ENCODE results near the gene NUDT1.
A peak's percentile ranks its signal among the peaks of the same experiment; 100 is the strongest.
"Not testable (repeated sequence)": the region's sequence is repeated elsewhere in the genome, so short reads cannot be mapped to it uniquely, and the experiment has no call there.

NUDT1 gene

GRCh38 chr7:2261611-2262010 lies 19.6 kb downstream of the NUDT1 start:
- Histone ChIP-seq H3K4me1 (ENCODE audit: insufficient read depth, low read length) (no peaks in the 10 kb centered on the region), H3K9ac (ENCODE audit: low read depth, low read length) (no peak overlapping the region), H3K9me3 (ENCODE audit: insufficient read depth, low read depth, low read length) (no peaks in the 10 kb centered on the region), H3K27me3 (ENCODE audit: insufficient read depth, low read length) (no peaks in the 10 kb centered on the region), H3K27ac (ENCODE audit: low read depth, low read length) (no peak overlapping the region), H3K36me3 (ENCODE audit: insufficient read depth, low read length) (peaks cover 31% of the 10 kb centered on the region), H3K4me3 (ENCODE audit: low read length) (no peak overlapping the region)
- 95% methylated on average over 14 of the region's 14 CpGs for WGBS

DNA sequence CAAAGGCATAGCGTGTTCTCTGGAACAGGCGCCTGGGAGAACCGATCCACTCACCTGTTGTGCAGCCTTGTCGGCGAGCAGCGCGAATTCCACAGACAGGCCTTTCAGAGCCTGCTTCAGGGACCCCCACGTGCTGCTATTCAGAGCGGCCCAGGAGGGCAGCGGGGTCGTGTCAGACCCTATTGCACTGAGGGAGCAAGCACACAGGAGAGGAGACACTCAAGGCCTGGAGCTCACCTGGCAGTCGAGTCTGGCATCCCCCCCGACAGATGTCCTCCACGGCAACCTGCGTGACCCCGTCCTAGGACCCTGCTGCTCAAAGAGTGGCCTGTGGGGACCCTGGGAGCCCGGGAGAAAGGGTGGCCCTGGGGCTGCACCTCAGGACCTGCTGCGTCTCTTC lies 21.1 kb downstream of the NUDT1 start:
- Histone ChIP-seq H3K36me3 (ENCODE audit: insufficient read depth, low read length) (peaks cover 25% of the 10 kb centered on the region), H3K27me3 (ENCODE audit: insufficient read depth, low read length) (no peaks in the 10 kb centered on the region), H3K9ac (ENCODE audit: low read depth, low read length) (no peak overlapping the region), H3K4me1 (ENCODE audit: insufficient read depth, low read length) (no peaks in the 10 kb centered on the region), H3K9me3 (ENCODE audit: insufficient read depth, low read depth, low read length) (no peaks in the 10 kb centered on the region), H3K4me3 (ENCODE audit: low read length) (no peak overlapping the region), H3K27ac (ENCODE audit: low read depth, low read length) (no peak overlapping the region)
- 93% methylated on average over 18 of the region's 18 CpGs for WGBS

GRCh38 chr7:2264158-2264557 lies 22.1 kb downstream of the NUDT1 start:
- 98% methylated on average over 23 of the region's 23 CpGs for WGBS
- H3K4me3 ChIP-seq (ENCODE audit: low read length), result no peak overlapping the region
- no peak overlapping the region for H3K9ac ChIP-seq (ENCODE audit: low read depth, low read length)
- no peaks in the 10 kb centered on the region for H3K9me3 ChIP-seq (ENCODE audit: insufficient read depth, low read depth, low read length)
- no peaks in the 10 kb centered on the region for H3K27me3 ChIP-seq (ENCODE audit: insufficient read depth, low read length)
- no peaks in the 10 kb centered on the region for H3K4me1 ChIP-seq (ENCODE audit: insufficient read depth, low read length)
- peaks cover 25% of the 10 kb centered on the region for H3K36me3 ChIP-seq (ENCODE audit: insufficient read depth, low read length)
- no peak overlapping the region for H3K27ac ChIP-seq (ENCODE audit: low read depth, low read length)

- Histone ChIP-seq H3K27ac (ENCODE audit: low read depth, low read length) (no peak overlapping the region), H3K4me1 (ENCODE audit: insufficient read depth, low read length) (peaks cover 14% of the 10 kb centered on the region), H3K27me3 (ENCODE audit: insufficient read depth, low read length) (no peaks in the 10 kb centered on the region), H3K4me3 (ENCODE audit: low read length) (no peak overlapping the region), H3K36me3 (ENCODE audit: insufficient read depth, low read length) (peaks cover 26% of the 10 kb centered on the region), H3K9me3 (ENCODE audit: insufficient read depth, low read depth, low read length) (no peaks in the 10 kb centered on the region), H3K9ac (ENCODE audit: low read depth, low read length) (no peak overlapping the region)
- 80% methylated on average over 10 of the region's 10 CpGs for WGBS
These were observed 24.9 kb downstream of the NUDT1 start for GRCh38 chr7:2266911-2267310.

GRCh38 chr7:2269089-2269990 lies 27.3 kb downstream of the NUDT1 start:
- not testable (repeated sequence) for H3K27me3 ChIP-seq (ENCODE audit: insufficient read depth, low read length); H3K9me3 ChIP-seq (ENCODE audit: insufficient read depth, low read depth, low read length); H3K4me3 ChIP-seq (ENCODE audit: low read length)
- 29% methylated on average over 13 of the region's 18 CpGs for whole genome bisulfite sequencing
- Histone ChIP-seq H3K27ac (ENCODE audit: low read depth, low read length) (peak overlapping the region; percentile 79), H3K36me3 (ENCODE audit: insufficient read depth, low read length) (peaks cover 19% of the 10 kb centered on the region; the same call in 1 of the 2 replicates), H3K4me1 (ENCODE audit: insufficient read depth, low read length) (peaks cover 14% of the 10 kb centered on the region), H3K9ac (ENCODE audit: low read depth, low read length) (peak overlapping the region; percentile 21; the same call in 1 of the 2 replicates)

DNA sequence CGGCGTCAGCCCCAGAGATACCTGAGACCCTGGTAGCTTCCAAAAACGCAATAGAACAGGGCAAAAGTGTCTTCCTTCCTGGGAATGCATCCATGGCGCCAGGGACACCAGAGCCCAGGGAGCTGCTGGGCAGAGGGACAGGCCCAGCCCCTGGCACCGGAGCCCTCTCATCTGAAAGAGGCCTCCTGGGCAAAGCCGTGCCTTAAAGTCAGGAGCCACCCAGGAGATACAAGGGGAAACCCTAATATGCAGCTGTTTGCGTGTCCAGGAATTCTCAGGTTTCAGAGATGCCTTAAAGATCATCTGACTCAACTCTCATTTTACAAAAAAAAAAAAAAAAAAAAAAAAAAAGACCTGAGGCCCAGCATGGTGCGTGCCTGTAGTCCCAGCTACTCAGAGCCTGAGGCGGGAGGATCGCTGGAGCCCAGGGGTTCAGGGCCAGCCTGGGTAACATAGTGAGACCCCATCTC lies 28.0 kb downstream of the NUDT1 start:
- Histone ChIP-seq H3K27me3 (ENCODE audit: insufficient read depth, low read length) (no peaks in the 10 kb centered on the region), H3K36me3 (ENCODE audit: insufficient read depth, low read length) (peaks cover 21% of the 10 kb centered on the region), H3K4me3 (ENCODE audit: low read length) (no peak overlapping the region), H3K27ac (ENCODE audit: low read depth, low read length) (peak overlapping the region; percentile 79), H3K9me3 (ENCODE audit: insufficient read depth, low read depth, low read length) (no peaks in the 10 kb centered on the region), H3K4me1 (ENCODE audit: insufficient read depth, low read length) (peaks cover 14% of the 10 kb centered on the region), H3K9ac (ENCODE audit: low read depth, low read length) (peak overlapping the region; percentile 21; the same call in 1 of the 2 replicates)
- 66% methylated on average over 10 of the region's 10 CpGs for WGBS

DNA sequence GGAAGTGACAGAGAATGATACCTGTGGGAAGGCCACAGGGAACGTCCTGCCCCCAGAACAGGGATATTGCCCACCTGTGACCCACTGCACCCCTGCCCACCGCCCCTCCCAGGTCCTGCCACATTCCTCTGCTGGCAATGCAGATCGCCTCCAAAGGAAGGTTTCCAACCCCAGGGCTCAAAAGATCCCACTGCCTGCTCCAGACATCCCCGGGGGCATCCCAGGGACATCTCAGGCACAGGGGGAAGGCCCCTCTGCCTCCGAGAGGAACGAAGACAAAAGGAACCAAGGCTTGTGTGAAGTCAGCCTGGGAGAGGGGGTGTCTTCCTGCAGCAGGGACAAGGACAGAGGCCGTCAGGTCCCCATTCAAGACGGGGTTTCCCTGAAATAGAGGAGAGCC lies 28.5 kb downstream of the NUDT1 start:
- H3K27ac ChIP-seq (ENCODE audit: low read depth, low read length), result peak overlapping the region; percentile 52; the same call in 1 of the 2 replicates
- peaks cover 14% of the 10 kb centered on the region for H3K4me1 ChIP-seq (ENCODE audit: insufficient read depth, low read length)
- H3K27me3 ChIP-seq (ENCODE audit: insufficient read depth, low read length), result no peaks in the 10 kb centered on the region
- no peaks in the 10 kb centered on the region for H3K9me3 ChIP-seq (ENCODE audit: insufficient read depth, low read depth, low read length)
- WGBS, result 75% methylated on average over 8 of the region's 8 CpGs
- H3K4me3 ChIP-seq (ENCODE audit: low read length), result no peak overlapping the region
- peaks cover 23% of the 10 kb centered on the region for H3K36me3 ChIP-seq (ENCODE audit: insufficient read depth, low read length)
- H3K9ac ChIP-seq (ENCODE audit: low read depth, low read length), result no peak overlapping the region

DNA sequence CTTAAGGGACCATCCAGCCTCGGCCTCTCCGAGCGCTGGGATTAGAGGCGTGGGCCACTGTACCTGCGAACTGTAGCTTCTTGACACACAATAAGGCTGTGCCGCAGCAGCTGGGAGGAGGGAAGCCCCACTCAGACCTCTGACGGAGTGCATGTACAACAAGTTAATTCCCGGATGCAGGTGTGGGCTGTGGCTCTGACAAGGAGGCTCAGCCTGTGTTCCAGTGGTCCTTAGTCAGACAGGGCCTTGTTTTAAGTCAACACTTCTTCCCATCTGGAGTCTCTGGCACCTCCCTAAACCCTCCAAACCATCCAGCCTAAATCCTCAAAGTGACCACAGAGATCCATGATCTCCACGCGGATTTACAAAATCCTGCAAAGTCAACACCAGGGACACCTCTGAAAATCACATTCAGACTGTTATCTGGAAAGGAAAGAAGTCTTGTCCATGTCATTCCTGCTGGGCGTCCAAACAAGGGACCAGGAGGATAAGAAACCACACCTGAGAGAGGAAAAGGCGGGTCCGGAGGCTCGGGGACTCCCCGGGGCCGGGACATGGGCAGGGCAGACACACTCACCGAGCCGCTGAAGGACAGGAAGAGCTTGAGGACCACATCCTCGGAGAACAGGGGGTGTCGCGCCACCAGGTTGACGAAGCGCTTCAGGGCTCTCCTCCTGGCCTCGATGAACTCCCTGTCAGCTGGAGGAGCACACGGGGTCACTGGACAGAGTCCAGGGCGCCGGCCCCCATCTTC lies 29.4 kb downstream of the NUDT1 start:
- H3K4me1 ChIP-seq (ENCODE audit: insufficient read depth, low read length), result peaks cover 14% of the 10 kb centered on the region
- H3K9ac ChIP-seq (ENCODE audit: low read depth, low read length), result no peak overlapping the region
- H3K27me3 ChIP-seq (ENCODE audit: insufficient read depth, low read length), result no peaks in the 10 kb centered on the region
- H3K27ac ChIP-seq (ENCODE audit: low read depth, low read length), result no peak overlapping the region
- H3K4me3 ChIP-seq (ENCODE audit: low read length), result no peak overlapping the region
- WGBS, result 89% methylated on average over 27 of the region's 27 CpGs
- H3K36me3 ChIP-seq (ENCODE audit: insufficient read depth, low read length), result peaks cover 23% of the 10 kb centered on the region
- no peaks in the 10 kb centered on the region for H3K9me3 ChIP-seq (ENCODE audit: insufficient read depth, low read depth, low read length)

- no peaks in the 10 kb centered on the region for H3K9me3 ChIP-seq (ENCODE audit: insufficient read depth, low read depth, low read length)
- peaks cover 14% of the 10 kb centered on the region for H3K4me1 ChIP-seq (ENCODE audit: insufficient read depth, low read length)
- WGBS, result 90% methylated on average over 9 of the region's 9 CpGs
- no peaks in the 10 kb centered on the region for H3K27me3 ChIP-seq (ENCODE audit: insufficient read depth, low read length)
- no peak overlapping the region for H3K9ac ChIP-seq (ENCODE audit: low read depth, low read length)
- H3K36me3 ChIP-seq (ENCODE audit: insufficient read depth, low read length), result peaks cover 19% of the 10 kb centered on the region
- H3K27ac ChIP-seq (ENCODE audit: low read depth, low read length), result no peak overlapping the region
- no peak overlapping the region for H3K4me3 ChIP-seq (ENCODE audit: low read length)
These were observed 30.0 kb downstream of the NUDT1 start for GRCh38 chr7:2272031-2272430.

- WGBS, result 96% methylated on average over 18 of the region's 20 CpGs
- no peak overlapping the region for H3K27ac ChIP-seq (ENCODE audit: low read depth, low read length)
- H3K9ac ChIP-seq (ENCODE audit: low read depth, low read length), result no peak overlapping the region
These were observed 31.8 kb downstream of the NUDT1 start for GRCh38 chr7:2273866-2274265.

DNA sequence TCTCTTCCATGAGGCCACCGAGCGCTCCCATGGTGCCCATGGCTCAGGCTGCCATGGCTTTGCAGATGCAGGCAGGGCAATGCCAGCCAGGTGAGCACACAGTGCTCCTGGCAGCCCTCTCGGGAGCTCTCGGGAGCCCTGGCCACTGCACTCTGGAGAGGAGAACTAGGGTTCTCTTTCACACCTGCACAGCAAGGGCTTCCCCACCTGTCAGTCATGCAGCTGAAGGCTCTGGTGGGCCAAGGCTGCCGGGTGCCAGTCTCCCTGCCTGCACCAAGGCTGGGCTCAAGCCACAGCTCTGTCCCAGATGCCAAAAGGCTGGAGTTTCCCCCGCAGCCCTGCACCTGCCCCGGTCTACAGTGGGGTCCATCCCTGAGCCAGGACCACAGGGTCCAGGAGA lies 32.6 kb downstream of the NUDT1 start:
- no peak overlapping the region for H3K27ac ChIP-seq (ENCODE audit: low read depth, low read length)
- H3K36me3 ChIP-seq (ENCODE audit: insufficient read depth, low read length), result peaks cover 23% of the 10 kb centered on the region; the same call in 1 of the 2 replicates
- peaks cover 11% of the 10 kb centered on the region for H3K4me1 ChIP-seq (ENCODE audit: insufficient read depth, low read length)
- no peaks in the 10 kb centered on the region for H3K27me3 ChIP-seq (ENCODE audit: insufficient read depth, low read length)
- no peak overlapping the region for H3K4me3 ChIP-seq (ENCODE audit: low read length)
- H3K9ac ChIP-seq (ENCODE audit: low read depth, low read length), result no peak overlapping the region
- WGBS, result 89% methylated on average over 7 of the region's 7 CpGs
- H3K9me3 ChIP-seq (ENCODE audit: insufficient read depth, low read depth, low read length), result no peaks in the 10 kb centered on the region

More at GRCh38 chr7:2273866-2274265, 31.8 kb downstream of the NUDT1 start:
- no peaks in the 10 kb centered on the region for H3K27me3 ChIP-seq (ENCODE audit: insufficient read depth, low read length)
- peaks cover 23% of the 10 kb centered on the region; the same call in 1 of the 2 replicates for H3K36me3 ChIP-seq (ENCODE audit: insufficient read depth, low read length)
- no peaks in the 10 kb centered on the region for H3K9me3 ChIP-seq (ENCODE audit: insufficient read depth, low read depth, low read length)
- no peak overlapping the region for H3K4me3 ChIP-seq (ENCODE audit: low read length)
- peaks cover 14% of the 10 kb centered on the region for H3K4me1 ChIP-seq (ENCODE audit: insufficient read depth, low read length)
